Omental fat pad (tissue), 4 donors: Measurements from ENCODE around the gene CCDC97. TPM values are rescaled to one million over a fixed set of nuclear protein-coding genes. Genes with fewer than 3 reads are reported as not detected.

Source experiments
- ATAC-seq: fragments of 150-250 bp; one replicate; pipeline ENCODE4 v1.9.1; 2016; ENCODE audit warnings: mild to moderate bottlenecking, moderate library complexity; ENCODE audit not compliant: low FRiP score
- DNase-seq: peaks from one replicate; pipeline ENCODE4 v3.0.0-alpha.2; 2019; ENCODE audit warnings: low spot score
- small RNA-seq: library from RNA; depleted of rRNA; stranded (forward); fragments of <200 nt; gene quantifications from one replicate; pipeline ENCODE3, GENCODE V24; 2016
- total RNA-seq, 4 donors: library from RNA; depleted of rRNA; stranded (reverse); fragments of >200 nt; gene quantifications; one replicate each; pipeline ENCODE4 v1.1.0, GENCODE V29; 2016
- TF ChIP-seq, protein P1 (sequence below), 3 donors: fragments of 450-650 bp; IDR thresholded peaks; one replicate each; pipeline ENCODE4 v1.5.1; 2016 to 2017; ENCODE audit warnings: antibody characterized with exemption in 3 of 3, mild to moderate bottlenecking in 3 of 3, moderate library complexity in 2 of 3

The CCDC97 gene
- total RNA-seq, 4 donors from 2014 or later = 11.8 to 16.6 (median 13.9) TPM

DNA sequence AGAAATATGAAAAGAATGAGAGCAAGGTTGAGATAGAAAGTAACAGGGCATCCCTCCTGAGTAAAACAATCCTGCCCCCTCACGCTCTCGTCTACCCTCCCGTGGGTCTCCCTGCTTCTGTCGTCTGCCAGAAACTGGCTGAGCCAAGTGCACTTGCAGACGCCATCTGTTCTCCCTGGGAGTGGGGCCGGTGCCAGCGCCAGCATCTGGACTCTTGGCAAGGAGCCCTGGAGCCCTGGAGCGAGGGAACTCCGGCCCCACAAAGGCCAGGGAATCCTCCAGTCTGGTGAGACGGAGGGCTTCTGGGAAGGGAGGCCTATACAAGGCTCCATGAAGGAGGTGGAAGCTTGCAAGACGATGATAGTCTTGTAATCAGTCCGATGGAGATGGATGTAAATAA lies 64.0 kb downstream of the CCDC97 start:
- no peak for DNase-seq
- ATAC-seq = no peak
- TF ChIP-seq, protein P1, sequence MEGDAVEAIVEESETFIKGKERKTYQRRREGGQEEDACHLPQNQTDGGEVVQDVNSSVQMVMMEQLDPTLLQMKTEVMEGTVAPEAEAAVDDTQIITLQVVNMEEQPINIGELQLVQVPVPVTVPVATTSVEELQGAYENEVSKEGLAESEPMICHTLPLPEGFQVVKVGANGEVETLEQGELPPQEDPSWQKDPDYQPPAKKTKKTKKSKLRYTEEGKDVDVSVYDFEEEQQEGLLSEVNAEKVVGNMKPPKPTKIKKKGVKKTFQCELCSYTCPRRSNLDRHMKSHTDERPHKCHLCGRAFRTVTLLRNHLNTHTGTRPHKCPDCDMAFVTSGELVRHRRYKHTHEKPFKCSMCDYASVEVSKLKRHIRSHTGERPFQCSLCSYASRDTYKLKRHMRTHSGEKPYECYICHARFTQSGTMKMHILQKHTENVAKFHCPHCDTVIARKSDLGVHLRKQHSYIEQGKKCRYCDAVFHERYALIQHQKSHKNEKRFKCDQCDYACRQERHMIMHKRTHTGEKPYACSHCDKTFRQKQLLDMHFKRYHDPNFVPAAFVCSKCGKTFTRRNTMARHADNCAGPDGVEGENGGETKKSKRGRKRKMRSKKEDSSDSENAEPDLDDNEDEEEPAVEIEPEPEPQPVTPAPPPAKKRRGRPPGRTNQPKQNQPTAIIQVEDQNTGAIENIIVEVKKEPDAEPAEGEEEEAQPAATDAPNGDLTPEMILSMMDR (IDR thresholded peaks at IDR 0.05) = no peak

Small RNAs within 50 kb of the gene (small RNA-seq; reads per million reads assigned to genes)
- gene RN7SL34P = not detected

Other genes with a start within 250 kb of the CCDC97 start
- gene CYP2A13, start 221.7 kb upstream of the CCDC97 start, total RNA-seq = not detected
- gene CYP2F1, start 195.7 kb upstream of the CCDC97 start, total RNA-seq = not detected
- gene CYP2S1, start 117.0 kb upstream of the CCDC97 start, total RNA-seq = 1 to 10 TPM in 3 of 4 donors, under 1 TPM in 1; 0.32 to 6.5 (median 5.5) TPM
- 100 to 1,000 TPM in 1 of 4 donors, 10 to 100 TPM in 3; 65.8 to 141 (median 78.7) TPM for gene AXL, start 90.9 kb upstream of the CCDC97 start, total RNA-seq
- 100 to 1,000 TPM in 3 of 4 donors, 10 to 100 TPM in 1; 92.5 to 173 (median 117) TPM for gene HNRNPUL1, start 45.8 kb upstream of the CCDC97 start, total RNA-seq
- 10 to 100 TPM; 17.6 to 43.0 (median 25.2) TPM for gene TGFB1, start 43.8 kb downstream of the CCDC97 start, total RNA-seq
- 1 to 10 TPM; 3.3 to 6.8 (median 5.1) TPM for gene B9D2, start 54.0 kb downstream of the CCDC97 start, total RNA-seq
- 10 to 100 TPM; 12.4 to 44.3 (median 14.2) TPM for gene TMEM91, start 66.4 kb downstream of the CCDC97 start, total RNA-seq
- 10 to 100 TPM; 13.2 to 17.3 (median 15.7) TPM for gene EXOSC5, start 87.2 kb downstream of the CCDC97 start, total RNA-seq
- 10 to 100 TPM; 30.3 to 47.0 (median 39.1) TPM for gene BCKDHA, start 87.6 kb downstream of the CCDC97 start, total RNA-seq
- 1 to 10 TPM; 1.0 to 7.2 (median 4.7) TPM for gene B3GNT8, start 117.2 kb downstream of the CCDC97 start, total RNA-seq
- 10 to 100 TPM; 29.2 to 36.7 (median 35.1) TPM for gene DMAC2, start 129.7 kb downstream of the CCDC97 start, total RNA-seq
- not detected for gene ERICH4, start 133.0 kb downstream of the CCDC97 start, total RNA-seq